T-helper 1 cell treated with Interleukin-12 subunit alpha and Interleukin-12 subunit beta and Interleukin-4 antibody, amounts not matched to agents 30 ng/mL and 1 ng/mL, for 36 hours (primary cell): Measurements from ENCODE around the gene OLFML1. TPM values are rescaled to one million over a fixed set of nuclear protein-coding genes. Genes with fewer than 3 reads are reported as not detected.

Source experiments
- intact Hi-C: fragments of 100-400 bp; cut with micrococcal nuclease; formaldehyde crosslinking; loops from one replicate; pipeline ENCODE4 v1.15.1; 2024
- total RNA-seq: library from RNA; stranded (reverse); gene quantifications from 2 replicates; pipeline ENCODE4 v1.2.3, GENCODE V29; 2022

The OLFML1 gene
- total RNA-seq, 1 donor from 2014 or later = not detected

DNA sequence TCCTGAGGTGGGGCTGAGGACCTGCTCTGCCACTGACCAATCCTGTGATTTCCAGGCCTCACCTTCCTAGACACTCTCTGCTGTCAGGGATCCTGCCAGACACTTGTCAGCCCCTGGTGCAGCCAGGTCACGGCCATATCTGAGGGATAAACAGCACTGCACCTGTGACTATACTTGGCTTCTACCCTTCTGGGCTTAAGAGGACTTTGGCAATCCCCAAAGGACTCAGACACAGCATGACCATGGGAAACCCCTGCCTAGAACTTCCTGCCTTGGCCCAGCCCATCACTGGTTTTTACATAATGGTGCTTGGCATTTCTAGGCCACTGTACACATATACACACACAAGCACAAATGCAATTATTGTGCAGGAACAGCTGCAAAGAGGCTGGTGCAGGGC, 11.6 kb upstream of the OLFML1 start:
- intact Hi-C loops = no loop called here

DNA sequence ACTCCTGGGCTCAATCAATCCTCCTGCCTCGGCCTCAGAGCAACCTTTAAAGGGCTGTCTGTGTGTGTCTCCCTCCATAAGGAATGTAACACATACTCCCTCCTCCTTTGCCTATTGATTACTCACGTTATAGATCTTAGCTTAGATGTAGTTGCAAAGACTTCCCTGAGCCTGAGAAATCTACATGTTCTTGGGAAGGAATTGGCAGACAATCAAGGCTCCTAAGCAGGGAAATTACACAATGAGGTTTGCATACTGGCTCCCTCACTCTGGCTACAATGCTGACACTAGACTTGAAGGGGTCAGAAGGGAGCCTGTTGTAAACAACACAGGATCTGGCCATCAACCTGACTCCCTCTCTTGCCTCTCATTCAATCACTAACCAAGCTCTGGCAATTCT, 5.2 kb upstream of the OLFML1 start:
- intact Hi-C loops = no loop called here

- intact Hi-C loops = no loop called here
Observed at GRCh38 chr11:7484131-7484530, 1.2 kb upstream of the OLFML1 start.

GRCh38 chr11:7484645-7485044, 661 bp upstream of the OLFML1 start:
- intact Hi-C loops = no loop called here

DNA sequence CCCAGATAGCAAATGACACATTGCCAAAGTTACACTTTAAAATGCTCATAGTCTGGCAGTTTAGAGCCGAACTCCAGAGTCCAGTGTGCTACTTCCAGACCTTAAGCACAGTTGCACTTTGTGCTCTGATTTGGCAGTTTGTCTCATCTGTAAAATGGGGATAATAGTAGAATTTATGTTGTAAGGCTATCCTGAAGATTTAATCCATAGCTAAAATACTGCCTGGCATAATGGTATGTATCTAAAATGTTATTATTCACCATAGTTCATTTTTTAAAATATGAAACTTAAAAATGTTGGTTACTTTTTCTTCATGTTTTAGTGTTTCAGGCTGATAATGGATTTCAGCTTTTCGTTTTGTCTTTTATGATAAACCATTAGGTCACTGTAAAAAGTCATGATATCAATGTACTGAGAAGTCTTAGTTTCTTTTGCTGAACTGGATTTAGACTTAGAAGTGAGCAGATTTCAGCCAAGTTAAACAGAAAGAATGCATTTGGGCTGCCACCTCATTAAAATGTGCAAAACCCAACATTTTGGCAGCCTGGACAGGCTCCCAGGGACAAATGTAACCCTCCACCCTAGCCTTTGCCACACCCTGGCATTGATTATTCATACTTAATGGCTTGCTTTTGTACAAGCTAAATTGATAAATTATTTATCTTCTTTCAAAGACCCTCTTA, 933 bp downstream of the OLFML1 start:
- intact Hi-C loops = no loop called here

GRCh38 chr11:7486781-7487140, 1.5 kb downstream of the OLFML1 start:
- intact Hi-C loops = no loop called here

DNA sequence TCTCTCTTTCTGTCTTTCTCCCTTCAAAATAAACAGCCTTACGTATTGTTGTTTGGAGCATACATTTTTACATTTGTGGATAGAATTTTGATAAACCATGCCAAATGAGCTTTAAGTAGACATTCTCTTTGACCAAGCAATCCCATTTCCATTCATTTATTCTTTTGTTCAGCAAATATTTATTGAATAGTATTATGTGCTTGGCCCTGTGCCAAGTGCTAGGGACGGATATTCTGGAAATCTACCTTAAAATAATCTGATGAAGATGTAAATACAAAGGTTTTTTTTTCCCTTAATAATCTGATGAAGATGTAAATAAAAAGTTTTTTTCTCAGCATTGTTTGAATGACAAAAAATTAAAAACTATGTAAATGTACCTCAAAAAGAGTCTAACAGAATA, 2.1 kb downstream of the OLFML1 start:
- intact Hi-C loops = no loop called here

GRCh38 chr11:7488681-7489080, 3.4 kb downstream of the OLFML1 start:
- intact Hi-C loops = no loop called here

GRCh38 chr11:7489376-7489775, 4.1 kb downstream of the OLFML1 start:
- intact Hi-C loops = no loop called here

GRCh38 chr11:7490054-7490453, 4.7 kb downstream of the OLFML1 start:
- intact Hi-C loops = no loop called here

DNA sequence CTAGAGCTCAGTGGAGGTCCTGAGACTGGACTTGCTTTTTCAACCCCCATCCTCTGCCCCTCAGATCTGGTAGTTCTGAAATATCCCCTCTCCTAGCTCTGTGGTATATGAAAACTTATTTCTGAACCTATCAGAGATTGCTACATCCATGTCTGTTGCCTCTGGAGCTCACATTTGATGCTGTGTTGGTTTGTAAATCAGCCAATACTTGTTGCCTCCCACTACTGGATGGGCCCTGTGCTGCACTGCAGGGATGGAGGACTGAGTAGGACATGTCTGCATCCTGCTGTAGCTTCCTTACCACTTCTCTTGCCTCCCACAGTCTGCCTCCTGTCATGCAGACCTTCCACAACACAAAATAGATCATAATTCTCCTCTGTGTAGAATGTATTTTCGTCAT, 5.2 kb downstream of the OLFML1 start:
- intact Hi-C loops = no loop called here

DNA sequence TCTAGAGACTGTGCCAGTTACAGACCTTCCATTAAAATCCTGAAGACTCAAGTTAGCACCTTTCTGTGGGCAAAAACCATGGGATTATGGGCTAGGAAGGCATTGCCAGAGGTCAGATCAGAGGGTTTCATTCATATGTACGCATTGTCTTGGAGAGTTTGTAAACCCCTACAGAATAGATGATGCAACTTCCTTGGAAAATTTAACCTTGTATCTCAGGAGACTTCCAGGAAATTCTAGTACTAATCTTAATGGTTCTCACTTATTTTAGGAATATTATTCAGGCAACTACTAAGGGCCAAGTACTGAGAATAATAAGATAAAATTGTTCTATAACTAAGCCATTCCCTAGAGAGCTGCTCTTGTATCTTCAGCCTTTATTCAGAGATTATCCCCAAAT, 6.9 kb downstream of the OLFML1 start:
- intact Hi-C loops = no loop called here

- intact Hi-C loops = no loop called here
Observed at GRCh38 chr11:7493670-7494069, 8.4 kb downstream of the OLFML1 start.

DNA sequence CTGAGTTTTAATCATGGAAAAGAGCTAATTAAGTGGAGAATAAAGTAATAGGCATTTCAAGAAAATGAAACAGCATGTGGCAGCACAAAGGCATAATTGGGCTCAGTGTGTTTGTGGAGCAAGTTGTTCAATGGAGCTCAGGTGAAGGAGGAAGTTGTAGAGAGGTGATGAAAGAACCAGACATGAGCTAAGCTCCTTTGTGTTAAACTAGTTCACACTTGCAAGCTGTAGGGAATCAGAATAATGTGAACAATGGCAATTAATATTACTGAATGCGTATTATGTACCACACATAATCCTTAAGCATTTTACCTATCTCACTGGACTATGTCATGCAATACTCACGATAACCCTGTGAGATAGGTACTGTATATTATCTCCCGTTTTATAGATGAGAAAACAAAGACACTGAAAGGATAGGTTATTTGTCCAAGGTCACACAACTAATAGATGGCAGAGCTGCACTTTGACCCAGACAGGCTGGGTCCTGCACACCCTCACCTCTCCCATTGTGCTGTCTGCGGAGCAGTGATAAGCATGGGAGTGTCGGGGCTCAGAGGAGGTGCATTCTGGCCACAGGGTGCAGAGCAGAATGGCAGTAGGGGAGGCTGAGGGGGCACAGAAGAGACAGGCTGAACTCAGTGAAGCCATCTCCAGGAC, 8.9 kb downstream of the OLFML1 start:
- intact Hi-C loops = no loop called here

GRCh38 chr11:7495882-7496551, 10.7 kb downstream of the OLFML1 start:
- intact Hi-C loops = no loop called here

- intact Hi-C loops = no loop called here
Observed at GRCh38 chr11:7498193-7498592, 12.9 kb downstream of the OLFML1 start.

- intact Hi-C loops = no loop called here
Observed at GRCh38 chr11:7499081-7499480, 13.8 kb downstream of the OLFML1 start.

GRCh38 chr11:7500251-7500650, 14.9 kb downstream of the OLFML1 start:
- intact Hi-C loops = no loop called here

- intact Hi-C loops = no loop called here
Observed at GRCh38 chr11:7501251-7501650, 15.9 kb downstream of the OLFML1 start.

GRCh38 chr11:7501894-7502293, 16.6 kb downstream of the OLFML1 start:
- intact Hi-C loops = no loop called here

DNA sequence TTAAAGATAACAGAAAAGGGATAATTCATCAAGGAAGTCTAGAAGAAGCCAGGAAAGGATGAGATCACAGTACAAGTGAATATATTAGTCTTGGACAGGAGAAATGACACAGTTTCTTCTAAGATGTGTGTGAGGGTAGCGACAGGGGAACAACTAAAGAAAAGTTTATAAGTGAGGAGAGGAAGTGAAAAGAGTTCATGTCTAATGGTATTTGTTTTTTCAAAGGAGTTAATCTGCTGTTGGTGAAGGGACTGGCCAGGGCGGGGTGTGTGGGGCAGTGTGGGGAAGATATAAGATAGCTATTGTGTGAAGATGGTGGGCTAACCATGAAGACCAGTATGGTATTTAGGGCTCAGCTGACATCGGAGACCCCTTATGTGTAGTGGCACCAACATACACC, 20.9 kb downstream of the OLFML1 start:
- intact Hi-C loops = no loop called here

GRCh38 chr11:7508087-7508486, 22.8 kb downstream of the OLFML1 start:
- intact Hi-C loops = no loop called here

GRCh38 chr11:7509966-7510365, 24.7 kb downstream of the OLFML1 start:
- intact Hi-C loops = loop anchor here (5.0 to 10.0 kb wide), 4 partner anchors 763 to 1172 kb away; partner anchors contain the start of genes MRPL17, RPL27A, TRIM3 and TRIM66
